PC-3 (cell line): ENCODE data around the gene PLEKHO2. TPM values are rescaled to one million over a fixed set of nuclear protein-coding genes. Genes with fewer than 3 reads are reported as not detected.
A peak's percentile ranks its signal among the peaks of the same experiment; 100 is the strongest.

Experiments used
- ATAC-seq: fragments of 200-7000 bp; cut with Tn5 transposase; 2 replicates; pipeline ENCODE4 v1.9.1; 2020; ENCODE audit warnings: mild to moderate bottlenecking, moderate library complexity
- BruUV-seq: library from RNA; stranded (reverse); fragments of 400-500 nt; replicated peaks from 2 replicates; lab custom pipeline; 2021; lab: Mats Ljungman, UMichigan
- CTCF ChIA-PET: fragments of 300-600 bp; sonication (Branson Sonifier 250); formaldehyde crosslinking; loops from one replicate; lab custom pipeline; 2022; ENCODE audit warnings: antibody characterized with exemption; lab: Charles Lee
- POLR2A ChIA-PET: fragments of 300-600 bp; sonication (Branson Sonifier 250); formaldehyde crosslinking; loops from one replicate; lab custom pipeline; 2022; ENCODE audit warnings: antibody characterized with exemption; ENCODE audit not compliant: unreplicated experiment; lab: Charles Lee
- DNase-seq: peaks from one replicate; pipeline ENCODE4 v3.0.0-alpha.2; 2015
- H2AFZ ChIP-seq: fragments of 300-600 bp; sonication (generic); 2 replicates; pipeline ENCODE4 v1.6.0; 2016; ENCODE audit warnings: antibody characterized with exemption, low read length
- H3F3A ChIP-seq: fragments of 300-600 bp; sonication (generic); one replicate; pipeline ENCODE4 v1.6.0; 2017; ENCODE audit warnings: antibody characterized with exemption, low read length, control low read depth, mild to moderate bottlenecking; ENCODE audit not compliant: unreplicated experiment
- H3K27ac ChIP-seq: fragments of 300-600 bp; sonication (generic); 2 replicates; pipeline ENCODE4 v1.5.1; 2016; ENCODE audit warnings: mild to moderate bottlenecking, low read length
- H3K27me3 ChIP-seq: fragments of 300-600 bp; sonication (generic); 2 replicates; pipeline ENCODE4 v1.6.1; 2016; ENCODE audit warnings: low read length, mixed read lengths
- H3K36me3 ChIP-seq: fragments of 300-600 bp; sonication (generic); 2 replicates; pipeline ENCODE4 v1.6.1; 2016; ENCODE audit warnings: low read depth, mixed run types, low read length, mixed read lengths
- H3K4me1 ChIP-seq: fragments of 300-600 bp; sonication (generic); 2 replicates; pipeline ENCODE4 v1.5.1; 2016; ENCODE audit warnings: low read length; ENCODE audit not compliant: insufficient read depth
- H3K4me2 ChIP-seq: fragments of 300-600 bp; sonication (generic); 2 replicates; pipeline ENCODE4 v1.6.0; 2016; ENCODE audit warnings: low read length
- H3K4me3 ChIP-seq: fragments of 300-600 bp; sonication (generic); 2 replicates; pipeline ENCODE4 v1.5.1; 2016; ENCODE audit warnings: mild to moderate bottlenecking, low read length, mixed read lengths
- H3K79me2 ChIP-seq: fragments of 300-600 bp; sonication (generic); 2 replicates; pipeline ENCODE4 v1.6.1; 2017; ENCODE audit warnings: low read length, mixed read lengths
- H3K9ac ChIP-seq: fragments of 300-600 bp; sonication (generic); 2 replicates; pipeline ENCODE4 v1.6.0; 2016; ENCODE audit warnings: mild to moderate bottlenecking, low read length
- H3K9me2 ChIP-seq: fragments of 300-600 bp; sonication (generic); replicated peaks from 2 replicates; pipeline ENCODE4 v1.6.1; 2016; ENCODE audit warnings: mixed run types, low read length, mixed read lengths
- H3K9me3 ChIP-seq: fragments of 300-600 bp; sonication (generic); 2 replicates; pipeline ENCODE4 v1.6.1; 2016; ENCODE audit warnings: low read length, mixed read lengths
- H4K20me1 ChIP-seq: fragments of 300-600 bp; sonication (generic); 2 replicates; pipeline ENCODE4 v1.6.1; 2016; ENCODE audit warnings: low read length, mixed read lengths
- CTCF ChIP-seq: fragments of 300-600 bp; sonication (generic); conservative IDR thresholded peaks from 2 replicates; pipeline ENCODE4 v1.5.1; 2017; ENCODE audit warnings: antibody characterized with exemption, low read depth, mild to moderate bottlenecking, low read length
- EZH2 ChIP-seq: fragments of 300-600 bp; sonication (generic); IDR thresholded peaks from one replicate; pipeline ENCODE4 v1.6.1; 2017; ENCODE audit warnings: antibody characterized with exemption, mild to moderate bottlenecking, low read length; ENCODE audit not compliant: unreplicated experiment
- EZH2phosphoT487 ChIP-seq: fragments of 300-600 bp; sonication (generic); IDR thresholded peaks from 2 replicates; pipeline ENCODE4 v1.6.1; 2018; ENCODE audit warnings: mild to moderate bottlenecking, antibody characterized with exemption, low read length, borderline replicate concordance
- intact Hi-C: fragments of 100-400 bp; cut with micrococcal nuclease; formaldehyde crosslinking; loops from 2 replicates; pipeline ENCODE4 v1.9.0; 2023
- total RNA-seq: library from RNA; depleted of rRNA; stranded (reverse); fragments of >200 nt; gene quantifications from 2 replicates; pipeline ENCODE4 v1.2.3, GENCODE V29; 2014

The PLEKHO2 gene
- total RNA-seq, 1 experiment from 2014 or later, result 4.3 TPM

- H2AFZ ChIP-seq, result no peak overlapping the region
- no peak overlapping the region for H3K4me3 ChIP-seq
- no peak overlapping the region for H3K27ac ChIP-seq
- TF ChIP-seq EZH2phosphoT487 (no peak), CTCF (no peak), EZH2 (no peak)
- ChIA-PET POLR2A (interaction anchor here (0.6 kb wide), 1 partner anchor 141 kb away, joined by 3 read pairs; no protein-coding TSS in a partner anchor), CTCF (no interaction called here)
- no peaks in the 10 kb centered on the region for H3K79me2 ChIP-seq
- DNase-seq, result no peak
- no peak overlapping the region for H3K9ac ChIP-seq
- no peaks in the 10 kb centered on the region for H3K9me2 ChIP-seq
- intact Hi-C loops, result no loop called here
- no peak for ATAC-seq
- no peak overlapping the region for H3K4me2 ChIP-seq
- H3K36me3 ChIP-seq, result no peaks in the 10 kb centered on the region; the same call in 1 of the 2 replicates
- no peaks in the 10 kb centered on the region for H3K4me1 ChIP-seq
- no TSS peak for BruUV-seq
- H3K9me3 ChIP-seq, result no peaks in the 10 kb centered on the region
- H4K20me1 ChIP-seq, result no peaks in the 10 kb centered on the region
- no peaks in the 10 kb centered on the region for H3K27me3 ChIP-seq
- H3F3A ChIP-seq, result no peaks in the 10 kb centered on the region
Observed at GRCh38 chr15:64904189-64904588, 62.5 kb downstream of the PLEKHO2 start.

- ChIA-PET CTCF (no interaction called here), POLR2A (no interaction called here)
- no peak overlapping the region for H3K9ac ChIP-seq
- no peaks in the 10 kb centered on the region for H3F3A ChIP-seq
- H4K20me1 ChIP-seq, result no peaks in the 10 kb centered on the region
- H3K9me2 ChIP-seq, result no peaks in the 10 kb centered on the region
- TF ChIP-seq CTCF, result peak; percentile 33; the same call in 1 of the 2 replicates
- no peak for TF ChIP-seq EZH2phosphoT487
- intact Hi-C loops, result no loop called here
- BruUV-seq, result no TSS peak
- no peak overlapping the region for H3K4me2 ChIP-seq
- H3K79me2 ChIP-seq, result no peaks in the 10 kb centered on the region
- H3K36me3 ChIP-seq, result no peaks in the 10 kb centered on the region; the same call in 1 of the 2 replicates
- H3K4me3 ChIP-seq, result no peak overlapping the region
- no peaks in the 10 kb centered on the region for H3K27me3 ChIP-seq
- H3K4me1 ChIP-seq, result no peaks in the 10 kb centered on the region
- no peaks in the 10 kb centered on the region for H3K9me3 ChIP-seq
- no peak overlapping the region for H2AFZ ChIP-seq
- DNase-seq (no peak), ATAC-seq (peak; percentile 20; the same call in 1 of the 2 replicates)
- no peak overlapping the region for H3K27ac ChIP-seq
Observed at GRCh38 chr15:64905119-64905831, 63.6 kb downstream of the PLEKHO2 start.

- Histone ChIP-seq H3K4me2 (no peak overlapping the region), H2AFZ (no peak overlapping the region), H3K9me3 (no peaks in the 10 kb centered on the region), H4K20me1 (no peaks in the 10 kb centered on the region), H3K36me3 (no peaks in the 10 kb centered on the region; the same call in 1 of the 2 replicates), H3K27ac (no peak overlapping the region), H3K4me3 (no peak overlapping the region), H3K9me2 (no peaks in the 10 kb centered on the region), H3K4me1 (no peaks in the 10 kb centered on the region), H3F3A (no peaks in the 10 kb centered on the region), H3K9ac (no peak overlapping the region), H3K27me3 (no peaks in the 10 kb centered on the region), H3K79me2 (no peaks in the 10 kb centered on the region)
- intact Hi-C loops, result no loop called here
- BruUV-seq, result no TSS peak
- ChIA-PET POLR2A (no interaction called here), CTCF (no interaction called here)
- TF ChIP-seq CTCF (no peak), EZH2 (no peak), EZH2phosphoT487 (no peak)
- ATAC-seq (no peak), DNase-seq (no peak)
Observed at GRCh38 chr15:64905941-64906340, 64.2 kb downstream of the PLEKHO2 start.
